Tibial nerve (tissue), 4 donors: ENCODE measurements around the gene KCNK6.

Experiments
- CTCF ChIP-seq, 5 experiments: fragments of 200-600 bp in 3 of 5; fragments of 450-650 bp in 2 of 5; sonication (generic) in 3 of 5; IDR thresholded peaks; one replicate each; pipeline ENCODE4 v1.5.1; 2016 to 2019; ENCODE audit warnings: antibody characterized with exemption in 5 of 5, mild to moderate bottlenecking in 3 of 5, moderate library complexity in 2 of 5
- EP300 ChIP-seq, 2 donors: sonication (generic); formaldehyde crosslinking; IDR thresholded peaks; one replicate each; pipeline ENCODE4 v1.6.1; 2017; ENCODE audit warnings: antibody characterized with exemption in 2 of 2, mild to moderate bottlenecking in 1 of 2
- POLR2A ChIP-seq, 2 donors: fragments of 450-650 bp; IDR thresholded peaks; one replicate each; pipeline ENCODE4 v1.6.1; 2017; ENCODE audit warnings: antibody characterized with exemption in 2 of 2, mild to moderate bottlenecking in 2 of 2, moderate library complexity in 2 of 2

GRCh38 chr19:38331728-38332127, 12.1 kb downstream of the KCNK6 start:
- TF ChIP-seq CTCF (IDR thresholded peaks at IDR 0.05) (no peak), EP300 (IDR thresholded peaks at IDR 0.05) (no peak), POLR2A (IDR thresholded peaks at IDR 0.05) (no peak)
